Mesendoderm (in vitro differentiated cells): ENCODE results near the gene MED13.
A peak's percentile ranks its signal among the peaks of the same experiment; 100 is the strongest.
"Not testable (repeated sequence)": the region's sequence is repeated elsewhere in the genome, so short reads cannot be mapped to it uniquely, and the experiment has no call there.

Source experiments
- DNase-seq: peaks from one replicate; pipeline ENCODE4 v3.0.0; 2013
- H2AK5ac ChIP-seq: 2 replicates; pipeline ENCODE4 v1.6.1; 2013; ENCODE audit warnings: low read length, inconsistent platforms
- H2BK120ac ChIP-seq: 2 replicates; pipeline ENCODE4 v1.6.1; 2013; ENCODE audit warnings: low read depth, mild to moderate bottlenecking, low read length, moderate library complexity, mixed read lengths
- H2BK15ac ChIP-seq: replicated peaks from 2 replicates; pipeline ENCODE4 v1.6.1; 2013; ENCODE audit warnings: low read depth, mild to moderate bottlenecking, moderate library complexity
- H2BK5ac ChIP-seq: 2 replicates; pipeline ENCODE4 v1.6.1; 2013; ENCODE audit warnings: low read length, inconsistent platforms
- H3K18ac ChIP-seq: 2 replicates; pipeline ENCODE4 v1.6.1; 2013; ENCODE audit warnings: mild to moderate bottlenecking, low read length, mixed read lengths
- H3K23ac ChIP-seq: one replicate; pipeline ENCODE4 v1.6.1; 2013; ENCODE audit warnings: low read length
- H3K27ac ChIP-seq: 2 replicates; pipeline ENCODE4 v1.5.1; 2013; ENCODE audit warnings: low read depth, mild to moderate bottlenecking, inconsistent platforms, low read length, moderate library complexity
- H3K27me3 ChIP-seq: 2 replicates; pipeline ENCODE4 v1.6.1; 2013; ENCODE audit warnings: low read length, control low read depth, mild to moderate bottlenecking, inconsistent platforms; ENCODE audit not compliant: insufficient read depth, poor library complexity
- H3K36me3 ChIP-seq: 2 replicates; pipeline ENCODE4 v1.6.1; 2013; ENCODE audit warnings: low read length, inconsistent platforms; ENCODE audit not compliant: control insufficient read depth, insufficient read depth
- H3K4ac ChIP-seq: one replicate; pipeline ENCODE4 v1.6.1; 2013; ENCODE audit warnings: low read depth, mild to moderate bottlenecking, low read length, moderate library complexity
- H3K4me1 ChIP-seq: 2 replicates; pipeline ENCODE4 v1.6.1; 2013; ENCODE audit warnings: low read depth, low read length, inconsistent platforms; ENCODE audit not compliant: control insufficient read depth
- H3K4me2 ChIP-seq: 2 replicates; pipeline ENCODE4 v1.6.1; 2013; ENCODE audit warnings: low read length
- H3K4me3 ChIP-seq: 2 replicates; pipeline ENCODE4 v1.5.1; 2013; ENCODE audit warnings: mild to moderate bottlenecking, low read length
- H3K56ac ChIP-seq: one replicate; pipeline ENCODE4 v1.6.1; 2013; ENCODE audit warnings: low read length
- H3K79me1 ChIP-seq: 2 replicates; pipeline ENCODE4 v1.6.1; 2013; ENCODE audit warnings: low read length, inconsistent platforms
- H3K79me2 ChIP-seq: 2 replicates; pipeline ENCODE4 v1.6.1; 2013; ENCODE audit warnings: mild to moderate bottlenecking, low read length; ENCODE audit not compliant: control insufficient read depth, insufficient read depth
- H3K9ac ChIP-seq: 2 replicates; pipeline ENCODE4 v1.6.1; 2013; ENCODE audit warnings: low read length, inconsistent platforms
- H4K5ac ChIP-seq: one replicate; pipeline ENCODE4 v1.6.1; 2013; ENCODE audit warnings: low read length
- H4K8ac ChIP-seq: one replicate; pipeline ENCODE4 v1.6.1; 2013; ENCODE audit warnings: low read depth, mild to moderate bottlenecking, control low read depth, low read length, moderate library complexity
- WGBS: extraction: QIAGEN DNeasy Blood & Tissue Kit; methylation state at CpG from one replicate; pipeline ENCODE4 v1.1.7; 2013; ENCODE audit warnings: low lambda C conversion rate, missing lambda C conversion rate; ENCODE audit not compliant: insufficient coverage; ENCODE audit errors: extremely low coverage; 5-methylcytosine and 5-hydroxymethylcytosine counted together

The MED13 gene

DNA sequence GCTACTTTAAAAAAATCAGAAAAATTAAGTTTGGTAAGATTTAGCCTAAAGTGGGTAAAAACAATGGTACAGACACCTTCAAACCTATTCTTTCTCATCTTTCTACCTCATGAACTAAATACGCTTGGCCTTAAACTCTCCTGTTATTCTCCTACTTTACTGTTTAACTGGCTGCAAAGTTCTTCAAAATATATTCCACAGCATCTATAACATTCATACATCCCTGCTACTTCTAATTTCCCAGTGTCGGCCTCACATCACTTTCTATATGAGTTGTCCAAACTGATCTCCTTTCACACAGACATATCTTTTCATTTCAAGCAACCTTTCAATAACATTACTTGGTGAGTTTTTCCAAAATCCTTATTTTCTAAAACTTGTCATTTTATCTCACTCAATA lies 64.0 kb downstream of the MED13 start:
- H3K4me3 ChIP-seq: no peak overlapping the region
- no peak overlapping the region for H2AK5ac ChIP-seq
- no peak overlapping the region for H3K4ac ChIP-seq
- no peaks in the 10 kb centered on the region for H3K27me3 ChIP-seq
- DNase-seq: no peak
- H2BK120ac ChIP-seq: no peak overlapping the region
- no peak overlapping the region for H3K4me2 ChIP-seq
- no peak overlapping the region for H3K18ac ChIP-seq
- H2BK5ac ChIP-seq: no peak overlapping the region
- no peak overlapping the region for H3K27ac ChIP-seq
- H3K23ac ChIP-seq: no peak overlapping the region
- H3K79me2 ChIP-seq: peaks cover 2% of the 10 kb centered on the region
- no peak overlapping the region for H3K9ac ChIP-seq
- H4K8ac ChIP-seq: no peak overlapping the region
- no peaks in the 10 kb centered on the region for H3K36me3 ChIP-seq
- H3K4me1 ChIP-seq: no peaks in the 10 kb centered on the region
- WGBS: no CpG with 5 or more reads among the region's 2 CpGs
- no peak overlapping the region for H3K56ac ChIP-seq
- no peak overlapping the region for H4K5ac ChIP-seq
- peaks cover 5% of the 10 kb centered on the region for H3K79me1 ChIP-seq
- H2BK15ac ChIP-seq: no peak overlapping the region

DNA sequence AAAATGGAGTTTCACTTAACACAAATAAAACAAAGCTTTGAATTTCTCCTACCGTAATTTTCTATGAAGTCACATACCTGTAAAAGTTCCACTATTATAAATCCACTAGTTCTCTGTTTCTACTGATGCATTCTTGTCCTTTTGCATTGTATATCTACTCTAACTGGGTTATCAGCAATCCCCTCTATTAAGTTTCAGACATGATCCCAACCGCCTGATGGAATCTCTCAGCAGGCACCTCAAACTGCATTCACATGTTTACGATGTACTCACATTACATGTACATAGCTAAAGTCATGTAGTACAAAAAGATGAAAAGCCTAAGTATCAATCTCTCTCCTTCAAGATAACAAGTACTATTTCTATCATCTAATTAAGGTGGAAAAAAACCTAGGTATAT lies 64.9 kb downstream of the MED13 start:
- no CpG with 5 or more reads among the region's 3 CpGs for WGBS
- H3K36me3 ChIP-seq: no peaks in the 10 kb centered on the region

DNA sequence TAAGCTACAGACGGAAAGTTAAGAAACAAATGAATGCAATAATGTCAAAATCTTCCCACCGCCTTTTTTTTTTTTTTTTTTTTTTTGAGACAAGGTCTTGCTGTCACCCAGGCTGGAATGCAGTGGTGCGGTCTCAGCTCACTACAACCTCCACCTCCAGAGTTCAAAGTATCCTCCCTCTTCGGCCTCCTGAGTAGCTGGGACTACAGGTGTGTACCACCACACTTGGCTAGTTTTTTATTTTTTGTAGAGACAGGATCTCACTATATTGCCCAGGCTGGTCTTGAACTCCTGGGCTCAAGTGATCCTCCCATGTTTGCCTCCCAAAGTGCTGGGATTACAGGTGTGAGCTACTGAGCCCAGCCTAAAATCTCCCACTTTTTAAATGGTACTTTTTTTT lies 66.5 kb downstream of the MED13 start:
- H3K9ac ChIP-seq, H3K18ac ChIP-seq, H3K4me2 ChIP-seq, H3K4me3 ChIP-seq, H3K27me3 ChIP-seq, H2BK5ac ChIP-seq, H2AK5ac ChIP-seq, DNase-seq, H4K5ac ChIP-seq, H2BK120ac ChIP-seq, H3K79me1 ChIP-seq, H2BK15ac ChIP-seq, H3K4me1 ChIP-seq, H3K4ac ChIP-seq, H3K79me2 ChIP-seq, H3K23ac ChIP-seq, H3K56ac ChIP-seq, H3K36me3 ChIP-seq, H3K27ac ChIP-seq, H4K8ac ChIP-seq: not testable (repeated sequence)
- WGBS: no CpG with 5 or more reads among the region's 4 CpGs

More for the DNA sequence above, 64.9 kb downstream of the MED13 start:
- H2BK120ac ChIP-seq: no peak overlapping the region
- no peak overlapping the region for H3K4ac ChIP-seq
- H4K8ac ChIP-seq: no peak overlapping the region
- no peaks in the 10 kb centered on the region for H3K79me2 ChIP-seq
- no peak overlapping the region for H3K18ac ChIP-seq
- H2AK5ac ChIP-seq: no peak overlapping the region
- H3K23ac ChIP-seq: no peak overlapping the region
- DNase-seq: no peak
- no peak overlapping the region for H3K9ac ChIP-seq
- H3K27ac ChIP-seq: no peak overlapping the region
- no peak overlapping the region for H3K56ac ChIP-seq
- no peak overlapping the region for H2BK15ac ChIP-seq
- no peaks in the 10 kb centered on the region for H3K4me1 ChIP-seq
- no peak overlapping the region for H2BK5ac ChIP-seq
- H3K79me1 ChIP-seq: peaks cover 5% of the 10 kb centered on the region
- no peak overlapping the region for H3K4me2 ChIP-seq
- no peak overlapping the region for H3K4me3 ChIP-seq
- no peak overlapping the region for H4K5ac ChIP-seq
- no peaks in the 10 kb centered on the region for H3K27me3 ChIP-seq

DNA sequence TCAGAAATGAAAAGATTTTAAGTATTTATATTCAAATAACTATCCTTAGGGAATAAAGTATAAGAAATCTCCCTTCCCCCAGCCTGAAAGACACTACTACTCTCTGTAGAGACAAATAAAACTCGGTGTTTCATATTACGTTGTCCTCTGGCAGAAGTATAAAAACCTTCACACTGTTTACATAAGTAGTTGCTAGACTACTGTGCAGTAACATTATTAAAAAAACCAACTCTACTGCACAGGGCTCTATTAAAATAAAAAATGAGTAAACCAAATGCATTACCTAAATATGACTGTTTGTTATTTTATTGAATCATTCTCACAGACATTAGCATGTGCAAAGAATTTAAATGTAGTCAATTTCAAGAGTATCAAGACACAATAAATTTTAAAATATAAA lies 67.4 kb downstream of the MED13 start:
- no peak for DNase-seq
- H3K4me3 ChIP-seq: no peak overlapping the region
- no peaks in the 10 kb centered on the region for H3K4me1 ChIP-seq
- no CpG with 5 or more reads among the region's 2 CpGs for WGBS
- no peak overlapping the region for H2AK5ac ChIP-seq
- H3K4me2 ChIP-seq: no peak overlapping the region
- no peak overlapping the region for H3K18ac ChIP-seq
- no peak overlapping the region for H3K23ac ChIP-seq
- no peaks in the 10 kb centered on the region for H3K27me3 ChIP-seq
- H2BK5ac ChIP-seq: no peak overlapping the region
- H2BK15ac ChIP-seq: no peak overlapping the region
- H3K27ac ChIP-seq: no peak overlapping the region
- H3K56ac ChIP-seq: no peak overlapping the region
- H4K5ac ChIP-seq: no peak overlapping the region
- no peak overlapping the region for H3K4ac ChIP-seq
- no peak overlapping the region for H2BK120ac ChIP-seq
- H4K8ac ChIP-seq: no peak overlapping the region
- no peaks in the 10 kb centered on the region for H3K36me3 ChIP-seq
- H3K9ac ChIP-seq: no peak overlapping the region
- no peaks in the 10 kb centered on the region for H3K79me2 ChIP-seq
- peaks cover 5% of the 10 kb centered on the region for H3K79me1 ChIP-seq

DNA sequence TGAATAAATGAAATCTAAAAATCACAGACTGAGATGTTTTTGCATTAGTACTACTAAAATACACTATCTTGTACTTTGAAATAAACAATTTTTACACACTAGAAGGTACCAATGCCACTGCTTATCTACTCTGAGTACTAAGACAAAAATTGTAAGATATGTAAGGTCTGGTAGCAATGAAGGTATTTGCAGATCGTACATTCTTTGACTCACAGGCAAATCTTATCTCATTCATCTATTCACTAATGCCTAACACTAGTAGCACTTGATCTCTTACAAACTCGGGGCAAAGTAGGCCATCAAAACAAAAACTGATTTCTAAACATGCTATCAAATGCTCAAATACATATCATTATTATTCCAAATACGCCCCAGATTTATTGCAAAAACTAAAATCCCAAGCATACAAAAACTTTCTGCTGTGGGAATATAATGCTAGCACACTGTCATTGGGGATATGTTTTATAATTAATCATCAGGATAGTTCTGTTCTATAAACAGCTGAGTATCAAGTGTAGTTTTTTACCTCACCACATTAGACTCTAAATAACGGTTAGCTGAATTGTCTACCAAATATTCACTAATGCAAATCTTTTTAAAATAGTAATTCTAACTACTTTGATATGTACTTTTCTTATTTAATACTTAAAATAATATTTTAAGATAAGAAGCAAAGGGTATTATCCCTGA lies 68.0 kb downstream of the MED13 start:
- Histone ChIP-seq H3K4me3 (no peak overlapping the region), H2BK120ac (no peak overlapping the region), H2BK5ac (no peak overlapping the region), H3K9ac (no peak overlapping the region), H3K18ac (no peak overlapping the region), H2AK5ac (no peak overlapping the region), H3K4me2 (no peak overlapping the region), H3K79me1 (peaks cover 5% of the 10 kb centered on the region), H3K56ac (no peak overlapping the region), H3K27ac (no peak overlapping the region), H3K27me3 (no peaks in the 10 kb centered on the region), H3K79me2 (no peaks in the 10 kb centered on the region), H2BK15ac (no peak overlapping the region), H4K5ac (no peak overlapping the region), H3K4ac (no peak overlapping the region), H3K23ac (no peak overlapping the region), H4K8ac (no peak overlapping the region), H3K4me1 (no peaks in the 10 kb centered on the region), H3K36me3 (no peaks in the 10 kb centered on the region)
- peak; percentile 8 for DNase-seq
- no CpG with 5 or more reads among the region's 4 CpGs for WGBS

DNA sequence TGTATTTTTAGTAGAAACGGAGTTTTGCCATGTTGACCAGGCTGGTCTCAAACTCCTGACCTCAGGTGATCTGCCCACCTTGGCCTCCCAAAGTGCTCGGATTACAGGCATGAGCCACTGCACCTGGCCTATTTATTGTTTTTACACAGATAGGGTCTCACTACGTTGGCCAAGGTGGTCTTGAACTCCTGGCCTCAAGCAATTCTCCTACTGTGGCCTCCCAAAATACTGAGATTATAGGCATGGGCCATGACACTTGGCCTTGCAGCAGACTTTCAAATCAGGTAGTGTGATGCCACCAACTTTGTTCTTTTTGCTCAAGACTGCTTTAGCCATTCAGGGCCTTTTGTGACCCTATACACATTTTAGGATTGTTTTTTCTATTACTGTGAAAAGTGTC lies 75.6 kb downstream of the MED13 start:
- Histone ChIP-seq H3K4me2 (no peak overlapping the region), H3K79me2 (no peaks in the 10 kb centered on the region), H3K9ac (no peak overlapping the region), H2BK120ac (no peak overlapping the region), H3K18ac (no peak overlapping the region), H3K4ac (no peak overlapping the region), H3K4me3 (no peak overlapping the region), H3K36me3 (peaks cover 1% of the 10 kb centered on the region), H2BK15ac (no peak overlapping the region), H3K4me1 (no peaks in the 10 kb centered on the region), H3K27ac (no peak overlapping the region), H3K56ac (no peak overlapping the region), H4K8ac (no peak overlapping the region), H2AK5ac (no peak overlapping the region), H3K27me3 (no peaks in the 10 kb centered on the region), H3K79me1 (no peaks in the 10 kb centered on the region), H3K23ac (no peak overlapping the region), H2BK5ac (no peak overlapping the region), H4K5ac (no peak overlapping the region)
- DNase-seq: no peak
- no CpG with 5 or more reads among the region's 3 CpGs for WGBS
